Right hindlimb (tissue), 1 donor: ENCODE results near the gene MIGA2.
"Not testable (repeated sequence)": the region's sequence is repeated elsewhere in the genome, so short reads cannot be mapped to it uniquely, and the experiment has no call there.

Experiments
- DNase-seq: peaks from one replicate; pipeline ENCODE4 v3.0.0-alpha.2; 2018

Gene MIGA2

GRCh38 chr9:129036241-129036922 is at the start of gene MIGA2:
MIGA2 (plus strand) TSS chr9:129036626; CDS start chr9:129040595, 3,969 bp downstream.
- DNase-seq, result peak; percentile 99

- DNase-seq, result no peak
Measured at GRCh38 chr9:128986671-128987070, 49.8 kb upstream of the MIGA2 start.

GRCh38 chr9:128987805-128988204 is 48.6 kb upstream of the MIGA2 start:
- DNase-seq, result peak; percentile 84

- DNase-seq, result no peak
Measured at GRCh38 chr9:128992995-128993394, 43.4 kb upstream of the MIGA2 start.

GRCh38 chr9:128995791-128996190 is 40.6 kb upstream of the MIGA2 start:
- DNase-seq, result no peak

- no peak for DNase-seq
Measured at GRCh38 chr9:128998462-128998861, 38.0 kb upstream of the MIGA2 start.

- DNase-seq, result no peak
Measured at GRCh38 chr9:128999581-129000206, 36.7 kb upstream of the MIGA2 start.

GRCh38 chr9:129001504-129002325 is 34.7 kb upstream of the MIGA2 start:
- no peak for DNase-seq

- DNase-seq, result no peak
Measured at GRCh38 chr9:129002992-129003391, 33.4 kb upstream of the MIGA2 start.

GRCh38 chr9:129004173-129004572 is 32.3 kb upstream of the MIGA2 start:
- DNase-seq, result not testable (repeated sequence)

GRCh38 chr9:129005336-129005997 is 31.0 kb upstream of the MIGA2 start:
- no peak for DNase-seq

GRCh38 chr9:129006328-129007034 is 29.9 kb upstream of the MIGA2 start:
- peak; percentile 71 for DNase-seq

GRCh38 chr9:129007035-129007765 is 29.2 kb upstream of the MIGA2 start:
- no peak for DNase-seq

- DNase-seq, result no peak
Measured at GRCh38 chr9:129007766-129008468, 28.5 kb upstream of the MIGA2 start.

GRCh38 chr9:129008469-129008965 is 27.9 kb upstream of the MIGA2 start:
- DNase-seq, result no peak

GRCh38 chr9:129008986-129009583 is 27.3 kb upstream of the MIGA2 start:
- no peak for DNase-seq

GRCh38 chr9:129009584-129010141 is 26.8 kb upstream of the MIGA2 start:
- no peak for DNase-seq

- no peak for DNase-seq
Measured at GRCh38 chr9:129010267-129010975, 26.0 kb upstream of the MIGA2 start.

- DNase-seq, result no peak
Measured at GRCh38 chr9:129011170-129011569, 25.3 kb upstream of the MIGA2 start.
